Right lobe of liver (tissue), 6 donors: ENCODE measurements around the gene TBKBP1. TPM values are rescaled to one million over a fixed set of nuclear protein-coding genes. Genes with fewer than 3 reads are reported as not detected.

Experiments
- ATAC-seq, 4 donors: fragments of 200-7000 bp; cut with Tn5 transposase; one replicate each; pipeline ENCODE4 v1.9.1; 2020; ENCODE audit warnings: mild to moderate bottlenecking in 4 of 4, moderate library complexity in 4 of 4
- DNase-seq, 3 donors: peaks; one replicate each; pipeline ENCODE4 v3.0.0-alpha.2; 2020
- H3K27ac ChIP-seq, 3 donors: fragments of 200-600 bp; one replicate each; pipeline ENCODE4 v1.8.0; 2022
- H3K27me3 ChIP-seq, 2 donors: fragments of 200-600 bp; one replicate each; pipeline ENCODE4 v1.8.0; 2022
- H3K36me3 ChIP-seq, 4 donors: fragments of 200-600 bp; sonication (generic) in 1 of 4; one replicate each; pipeline versions ENCODE4 v1.5.1 to v1.8.0; 2017 to 2022; ENCODE audit warnings: control low read depth in 1 of 4
- H3K4me1 ChIP-seq, 4 donors: fragments of 200-600 bp; sonication (generic) in 1 of 4; one replicate each; pipeline versions ENCODE4 v1.5.1 to v1.8.0; 2017 to 2022; ENCODE audit warnings: control low read depth in 1 of 4
- H3K4me3 ChIP-seq, 3 donors: fragments of 200-600 bp; one replicate each; pipeline ENCODE4 v1.8.0; 2022
- H3K9me3 ChIP-seq, 4 donors: fragments of 200-600 bp; sonication (generic) in 1 of 4; one replicate each; pipeline versions ENCODE4 v1.5.1 to v1.8.0; 2017 to 2022; ENCODE audit warnings: control low read depth in 1 of 4
- CTCF ChIP-seq, 4 donors: fragments of 200-600 bp in 3 of 4; fragments of 450-650 bp in 1 of 4; IDR thresholded peaks; one replicate each; pipeline versions ENCODE4 v1.5.1 to v1.8.0; 2016 to 2022; ENCODE audit warnings: antibody characterized with exemption in 4 of 4, mild to moderate bottlenecking in 2 of 4
- POLR2A ChIP-seq: fragments of 450-650 bp; IDR thresholded peaks from one replicate; pipeline ENCODE4 v1.6.1; 2017; ENCODE audit warnings: antibody characterized with exemption, mild to moderate bottlenecking
- WGBS: methylation state at CpG from one replicate; pipeline ENCODE4 v1.1.6; 2018; ENCODE audit warnings: low coverage, low lambda C conversion rate; ENCODE audit not compliant: insufficient coverage; ENCODE audit errors: missing lambda C conversion rate; 5-methylcytosine and 5-hydroxymethylcytosine counted together
- intact Hi-C, 2 donors: fragments of 100-400 bp; cut with DNase I; formaldehyde crosslinking; loops; one replicate each; pipeline versions ENCODE4 v1.11.2 to v1.14.1; 2022
- total RNA-seq, 6 experiments: library from RNA; depleted of rRNA in 2 of 6; stranded (reverse); fragments of >200 nt in 2 of 6; fragmentation: NEBNext Ultra II Directional in 3 of 6; extraction: Animal tissue kit (Norgen Biotek cat#: 25700) in 3 of 6; gene quantifications; one replicate each; pipeline versions ENCODE4 v1.1.0 to v1.2.4, GENCODE V29; 2016 to 2023
- donor health status: DM: no; HTN: yes; CAD: no.
- donor health status: DM: no; HTN: no; CAD: no.
- donor health status: DM: no; HTN: no; CAD: no.
- donor health status: DM: no; HTN: yes; CAD: no.
- donor health status: DM: no; HTN: yes; CAD: no.

The TBKBP1 gene
- total RNA-seq, 6 experiments from 2014 or later = 1.2 to 3.2 (median 2.2) TPM

DNA sequence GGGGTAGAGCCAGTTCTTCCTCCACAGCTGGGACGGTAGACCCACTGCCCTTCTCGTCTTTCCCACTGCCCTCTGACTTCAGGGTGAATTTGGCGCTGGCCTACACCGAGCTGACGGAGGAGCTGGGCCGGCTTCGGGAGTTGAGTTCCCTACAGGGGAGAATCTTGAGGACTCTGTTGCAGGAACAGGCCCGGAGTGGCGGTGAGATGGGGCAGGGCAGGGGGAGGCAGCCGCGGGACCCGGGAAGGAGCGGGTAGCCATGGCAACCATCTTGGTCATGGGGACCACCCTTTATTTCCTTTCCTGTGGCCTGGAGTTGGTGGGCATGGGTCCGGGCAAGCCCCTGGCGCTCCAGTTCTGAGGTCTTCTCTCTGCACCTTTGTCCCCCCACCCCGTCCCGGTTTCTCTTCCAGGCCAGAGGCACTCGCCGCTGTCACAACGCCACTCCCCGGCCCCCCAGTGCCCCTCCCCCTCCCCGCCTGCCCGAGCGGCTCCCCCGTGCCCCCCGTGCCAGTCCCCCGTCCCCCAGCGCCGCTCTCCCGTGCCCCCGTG is 14.4 kb downstream of the TBKBP1 start:
- TF ChIP-seq POLR2A = no peak
- no peak for TF ChIP-seq CTCF (IDR thresholded peaks at IDR 0.05)
- ATAC-seq (no peak), DNase-seq (peak in 1 of 3 donors; percentile 43)
- H3K4me3 ChIP-seq = peak overlapping the region in 1 of 3 donors; percentile 46
- peaks cover 0 to 11% (median 0%) of the 10 kb centered on the region in 4 donors for H3K4me1 ChIP-seq
- no peaks in the 10 kb centered on the region for H3K9me3 ChIP-seq
- 75% methylated on average over 7 of the region's 31 CpGs for WGBS
- no peak overlapping the region for H3K27ac ChIP-seq
- intact Hi-C loops = loop anchor here in 1 of 2 donors (10.0 kb wide), 1 partner anchor 96 kb away; no protein-coding TSS in a partner anchor
- no peaks in the 10 kb centered on the region for H3K27me3 ChIP-seq
- H3K36me3 ChIP-seq = no peaks in the 10 kb centered on the region

GRCh38 chr17:47708864-47709541 is 15.0 kb downstream of the TBKBP1 start:
- Histone ChIP-seq H3K27me3 (no peaks in the 10 kb centered on the region), H3K36me3 (no peaks in the 10 kb centered on the region), H3K27ac (no peak overlapping the region), H3K4me3 (peak overlapping the region in 1 of 3 donors; percentile 46), H3K4me1 (peaks cover 0 to 11% (median 0%) of the 10 kb centered on the region in 4 donors), H3K9me3 (no peaks in the 10 kb centered on the region)
- intact Hi-C loops = loop anchor here in 1 of 2 donors (10.0 kb wide), 1 partner anchor 96 kb away; no protein-coding TSS in a partner anchor
- TF ChIP-seq POLR2A (no peak), CTCF (IDR thresholded peaks at IDR 0.05) (no peak)
- peak; percentile 62 to 85 (median 70) for ATAC-seq
- DNase-seq = peak in 2 of 3 donors; percentile 39 to 54
- WGBS = 72% methylated on average over 11 of the region's 89 CpGs

DNA sequence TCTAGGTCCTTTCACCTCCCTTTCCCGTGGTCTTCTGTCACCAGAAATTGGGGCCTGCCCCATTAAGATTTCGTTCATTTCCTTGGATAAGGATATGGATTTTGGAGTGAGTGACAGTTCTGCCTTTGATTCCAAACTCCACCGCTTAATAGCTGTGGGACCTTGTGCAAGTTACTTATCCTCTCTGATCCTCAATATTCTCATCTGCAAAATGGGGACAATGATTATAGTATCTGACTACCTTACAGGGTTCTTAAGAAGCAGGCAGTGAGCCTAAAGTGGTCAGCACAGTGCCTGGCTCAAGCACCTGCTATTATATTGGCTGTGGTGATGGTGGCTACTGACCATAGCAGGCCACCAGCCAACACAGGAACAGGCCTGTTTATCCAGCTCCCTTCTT is 15.6 kb downstream of the TBKBP1 start:
- H3K36me3 ChIP-seq = no peaks in the 10 kb centered on the region
- DNase-seq (no peak), ATAC-seq (no peak)
- 100% methylated on average over 1 of the region's 3 CpGs for WGBS
- intact Hi-C loops = loop anchor here in 1 of 2 donors (10.0 kb wide), 1 partner anchor 95 kb away; no protein-coding TSS in a partner anchor
- no peaks in the 10 kb centered on the region for H3K9me3 ChIP-seq
- H3K27me3 ChIP-seq = no peaks in the 10 kb centered on the region
- no peak overlapping the region for H3K4me3 ChIP-seq
- no peak for TF ChIP-seq POLR2A
- peaks cover 0 to 11% (median 0%) of the 10 kb centered on the region in 4 donors for H3K4me1 ChIP-seq
- H3K27ac ChIP-seq = no peak overlapping the region

GRCh38 chr17:47711366-47712099 is 17.6 kb downstream of the TBKBP1 start:
- ATAC-seq = no peak
- Histone ChIP-seq H3K27me3 (no peaks in the 10 kb centered on the region), H3K36me3 (no peaks in the 10 kb centered on the region), H3K4me3 (no peak overlapping the region), H3K9me3 (no peaks in the 10 kb centered on the region), H3K27ac (no peak overlapping the region), H3K4me1 (peaks cover 0 to 11% (median 0%) of the 10 kb centered on the region in 4 donors)
- DNase-seq = no peak
- intact Hi-C loops = no loop called here
- 97% methylated on average over 6 of the region's 15 CpGs for WGBS
- TF ChIP-seq CTCF (IDR thresholded peaks at IDR 0.05) = no peak
- TF ChIP-seq POLR2A = no peak
